Measurements from ENCODE around the gene CCDC68. TPM values are rescaled to one million over a fixed set of nuclear protein-coding genes. Genes with fewer than 3 reads are reported as not detected.

Gene CCDC68
- polyA plus RNA-seq, 4 donors = 7.9 to 12.7 (median 8.9) TPM

- DNase-seq (ENCODE audit: low read depth in 4 of 4, low spot score in 2 of 4) = no peak
Measured at GRCh38 chr18:54923339-54923956, 35.8 kb downstream of the CCDC68 start.

GRCh38 chr18:54919412-54919811, 39.8 kb downstream of the CCDC68 start:
- no peak for DNase-seq (ENCODE audit: low read depth in 4 of 4, low spot score in 2 of 4)

DNA sequence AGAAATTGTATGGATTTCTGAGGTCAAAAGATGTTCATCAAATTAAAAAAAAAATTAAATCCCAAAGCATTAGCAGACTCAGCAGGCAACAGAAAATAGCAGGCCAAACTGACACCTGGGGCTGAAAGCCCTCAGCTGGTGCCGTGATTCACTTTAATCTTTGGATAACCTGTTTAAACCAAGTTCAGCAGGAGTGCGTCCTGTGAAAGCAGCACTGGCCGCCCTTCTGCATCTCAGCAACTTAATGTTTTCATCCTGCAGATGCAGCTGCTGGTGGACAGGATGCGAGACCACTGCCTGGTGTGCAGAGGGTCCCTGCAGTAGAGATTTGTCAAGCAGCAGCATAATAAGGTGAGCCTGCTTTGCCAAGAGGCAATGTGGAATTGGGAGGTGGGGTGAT, 41.2 kb downstream of the CCDC68 start:
- DNase-seq (ENCODE audit: low read depth in 4 of 4, low spot score in 2 of 4) = no peak

- DNase-seq (ENCODE audit: low read depth in 4 of 4, low spot score in 2 of 4) = no peak
Measured at GRCh38 chr18:54916507-54916906, 42.8 kb downstream of the CCDC68 start.

- no peak for DNase-seq (ENCODE audit: low read depth in 4 of 4, low spot score in 2 of 4)
Measured at GRCh38 chr18:54914816-54915215, 44.4 kb downstream of the CCDC68 start.

- no peak for DNase-seq (ENCODE audit: low read depth in 4 of 4, low spot score in 2 of 4)
Measured at GRCh38 chr18:54911551-54911950, 47.7 kb downstream of the CCDC68 start.

GRCh38 chr18:54910161-54910919, 48.9 kb downstream of the CCDC68 start:
- DNase-seq (ENCODE audit: low read depth in 4 of 4, low spot score in 2 of 4) = no peak

DNA sequence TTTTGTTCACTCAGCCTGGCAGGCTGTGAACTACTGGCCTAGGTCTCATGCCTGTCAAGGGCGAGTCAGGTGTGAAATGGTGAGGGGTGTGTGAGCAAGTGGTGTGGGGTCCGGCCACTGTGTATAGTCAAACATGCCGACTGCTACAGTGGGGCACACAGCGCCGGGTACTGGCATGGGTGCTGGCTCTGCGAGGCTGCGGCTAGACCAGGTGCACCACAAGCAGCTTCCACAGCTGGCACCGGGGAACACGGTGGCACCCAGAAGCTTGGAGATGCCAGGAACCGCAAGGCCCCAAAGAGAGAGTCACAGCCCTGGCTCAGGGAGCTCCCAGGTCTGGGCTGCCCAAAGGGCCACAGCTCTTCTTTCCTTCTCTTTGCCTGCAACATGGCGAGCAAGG, 49.7 kb downstream of the CCDC68 start:
- DNase-seq (ENCODE audit: low read depth in 4 of 4, low spot score in 2 of 4) = no peak

DNA sequence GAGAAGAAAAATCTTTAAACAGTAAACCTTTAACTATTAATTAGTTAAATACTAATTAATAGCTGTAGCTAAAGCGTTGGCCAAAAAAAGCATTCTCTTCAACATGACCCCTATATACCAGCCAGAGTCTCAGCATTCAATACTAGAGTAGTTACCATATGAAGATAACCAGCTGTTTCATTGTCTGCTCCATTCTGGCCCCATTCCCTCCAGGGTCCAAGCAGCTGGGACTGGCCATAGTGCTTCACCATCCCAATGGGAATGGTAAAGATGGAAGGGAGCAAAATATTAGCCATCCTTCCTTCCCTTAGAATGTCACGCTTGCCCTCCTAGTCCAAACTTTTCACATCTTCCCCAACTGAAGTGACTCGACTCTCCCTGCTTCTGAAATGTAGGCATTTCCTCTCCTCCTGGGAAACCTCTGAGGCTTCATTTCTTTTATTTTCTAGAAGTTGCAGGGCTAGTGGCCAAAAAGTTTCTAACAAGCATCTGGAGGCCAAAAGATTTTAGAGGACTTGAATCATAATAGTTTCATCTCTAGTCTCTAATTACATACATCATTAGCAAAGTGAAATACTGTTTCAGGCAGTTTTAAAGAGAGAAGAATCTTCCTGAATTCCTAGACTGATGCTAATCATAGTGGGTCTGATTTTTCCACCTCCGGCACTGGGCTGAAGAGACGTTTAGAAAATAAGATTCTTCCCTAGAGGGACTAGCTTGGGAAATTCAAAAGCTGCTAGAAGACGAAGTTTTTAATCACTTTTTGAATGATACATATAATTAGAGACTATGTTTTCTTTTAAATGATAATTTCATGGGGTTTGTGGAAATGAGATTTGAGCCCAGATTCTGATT, 52.7 kb downstream of the CCDC68 start:
- DNase-seq (ENCODE audit: low read depth in 4 of 4, low spot score in 2 of 4) = no peak

- DNase-seq (ENCODE audit: low read depth in 4 of 4, low spot score in 2 of 4) = no peak
Measured at GRCh38 chr18:54905629-54906028, 53.6 kb downstream of the CCDC68 start.

GRCh38 chr18:54904581-54904980, 54.7 kb downstream of the CCDC68 start:
- DNase-seq (ENCODE audit: low read depth in 4 of 4, low spot score in 2 of 4) = no peak

- no peak for DNase-seq (ENCODE audit: low read depth in 4 of 4, low spot score in 2 of 4)
Measured at GRCh38 chr18:54900290-54900689, 59.0 kb downstream of the CCDC68 start.

GRCh38 chr18:54899500-54899899, 59.8 kb downstream of the CCDC68 start:
- DNase-seq (ENCODE audit: low read depth in 4 of 4, low spot score in 2 of 4) = no peak

DNA sequence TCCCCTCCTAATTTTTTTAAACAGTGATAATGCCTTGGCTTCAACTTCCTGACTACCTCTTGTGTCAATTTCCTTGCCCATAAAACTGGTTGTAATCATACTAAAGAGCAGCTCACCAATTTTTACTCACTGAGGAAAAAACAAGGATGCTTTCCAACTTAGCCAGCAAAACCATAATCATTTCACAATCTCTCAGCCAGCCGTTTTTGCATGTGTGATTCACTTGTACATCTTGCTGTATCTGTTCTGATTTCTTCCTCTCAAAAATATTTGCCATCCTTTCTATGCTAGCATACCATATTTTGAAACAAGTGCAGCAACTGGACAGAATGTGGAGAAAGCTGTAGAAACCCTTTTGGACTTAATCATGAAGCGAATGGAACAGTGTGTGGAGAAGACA, 70.3 kb downstream of the CCDC68 start:
- no peak for DNase-seq (ENCODE audit: low read depth in 4 of 4, low spot score in 2 of 4)

GRCh38 chr18:54888378-54888777, 70.9 kb downstream of the CCDC68 start:
- DNase-seq (ENCODE audit: low read depth in 4 of 4, low spot score in 2 of 4) = no peak

- no peak for DNase-seq (ENCODE audit: low read depth in 4 of 4, low spot score in 2 of 4)
Measured at GRCh38 chr18:54883816-54884604, 75.3 kb downstream of the CCDC68 start.

DNA sequence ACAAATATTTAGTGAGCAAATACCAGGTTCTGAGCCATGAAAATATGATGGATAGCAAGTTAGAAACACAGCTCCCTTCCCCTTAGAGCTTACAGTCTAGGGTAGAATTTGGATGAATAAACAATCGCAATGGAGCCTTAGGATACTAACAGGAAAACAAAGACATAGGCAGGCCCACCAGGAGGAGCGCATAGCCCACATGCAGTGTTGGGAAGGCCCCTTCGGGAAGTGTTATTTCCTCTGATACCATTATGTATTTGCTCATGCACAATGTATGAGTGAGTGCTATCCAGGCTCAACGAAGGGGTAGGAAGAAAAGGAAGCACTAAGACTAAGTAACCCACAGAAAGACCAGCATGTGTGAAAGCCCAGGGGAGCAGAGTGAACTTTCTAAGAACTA, 76.9 kb downstream of the CCDC68 start:
- DNase-seq (ENCODE audit: low read depth in 4 of 4, low spot score in 2 of 4) = no peak

GRCh38 chr18:54881229-54881768, 78.0 kb downstream of the CCDC68 start:
- no peak for DNase-seq (ENCODE audit: low read depth in 4 of 4, low spot score in 2 of 4)

DNA sequence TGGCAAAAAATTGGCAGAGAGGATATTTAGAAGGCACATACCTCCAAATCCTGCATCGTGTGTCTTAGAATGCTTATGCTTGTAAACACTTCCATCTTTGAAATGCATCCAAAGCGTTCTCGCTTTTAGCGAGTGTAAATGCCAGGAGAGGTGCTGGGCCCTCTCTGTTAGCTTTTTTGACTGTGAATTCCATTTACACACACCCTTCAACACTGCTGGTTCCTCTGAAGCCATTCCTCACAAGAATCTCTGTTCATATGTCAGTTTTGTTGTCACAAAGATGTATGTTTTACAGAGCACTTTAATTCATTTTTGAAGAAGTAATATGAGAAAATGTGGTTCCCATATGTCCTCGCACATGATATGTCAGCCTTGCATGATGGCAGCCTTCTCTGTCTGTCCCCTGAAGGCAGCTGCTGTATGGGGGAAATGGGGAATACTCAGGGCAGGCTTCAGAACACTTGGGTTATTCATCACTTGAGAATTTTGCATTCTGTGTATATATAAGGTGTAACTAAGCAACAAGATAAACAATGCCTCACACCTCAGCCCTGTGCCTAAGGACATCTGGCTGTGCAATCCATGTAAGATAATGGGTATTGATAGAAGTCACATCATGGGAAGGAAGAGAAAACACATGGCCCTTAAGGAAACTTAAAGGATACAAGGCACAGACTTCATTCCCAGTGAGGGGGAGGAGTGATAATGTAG, 78.7 kb downstream of the CCDC68 start:
- no peak for DNase-seq (ENCODE audit: low read depth in 4 of 4, low spot score in 2 of 4)

- DNase-seq (ENCODE audit: low read depth in 4 of 4, low spot score in 2 of 4) = no peak
Measured at GRCh38 chr18:54879691-54880090, 79.6 kb downstream of the CCDC68 start.

Data from left renal cortex interstitium (tissue), 4 donors.